Neural progenitor cell (in vitro differentiated cells): ENCODE measurements around the gene PPP1R16B.

Source experiments
- CTCF ChIP-seq: fragments of 200-600 bp; sonication (generic); IDR thresholded peaks from 2 replicates; pipeline ENCODE4 v1.5.1; 2017; ENCODE audit warnings: antibody characterized with exemption, mild to moderate bottlenecking
- EZH2 ChIP-seq: fragments of 200-600 bp; sonication (generic); IDR thresholded peaks from 2 replicates; pipeline ENCODE4 v1.6.1; 2017; ENCODE audit warnings: antibody characterized with exemption, mild to moderate bottlenecking, moderate library complexity
- EZH2phosphoT487 ChIP-seq: fragments of 200-600 bp; sonication (generic); IDR thresholded peaks from 2 replicates; pipeline ENCODE4 v1.6.1; 2017; ENCODE audit warnings: antibody characterized with exemption

DNA sequence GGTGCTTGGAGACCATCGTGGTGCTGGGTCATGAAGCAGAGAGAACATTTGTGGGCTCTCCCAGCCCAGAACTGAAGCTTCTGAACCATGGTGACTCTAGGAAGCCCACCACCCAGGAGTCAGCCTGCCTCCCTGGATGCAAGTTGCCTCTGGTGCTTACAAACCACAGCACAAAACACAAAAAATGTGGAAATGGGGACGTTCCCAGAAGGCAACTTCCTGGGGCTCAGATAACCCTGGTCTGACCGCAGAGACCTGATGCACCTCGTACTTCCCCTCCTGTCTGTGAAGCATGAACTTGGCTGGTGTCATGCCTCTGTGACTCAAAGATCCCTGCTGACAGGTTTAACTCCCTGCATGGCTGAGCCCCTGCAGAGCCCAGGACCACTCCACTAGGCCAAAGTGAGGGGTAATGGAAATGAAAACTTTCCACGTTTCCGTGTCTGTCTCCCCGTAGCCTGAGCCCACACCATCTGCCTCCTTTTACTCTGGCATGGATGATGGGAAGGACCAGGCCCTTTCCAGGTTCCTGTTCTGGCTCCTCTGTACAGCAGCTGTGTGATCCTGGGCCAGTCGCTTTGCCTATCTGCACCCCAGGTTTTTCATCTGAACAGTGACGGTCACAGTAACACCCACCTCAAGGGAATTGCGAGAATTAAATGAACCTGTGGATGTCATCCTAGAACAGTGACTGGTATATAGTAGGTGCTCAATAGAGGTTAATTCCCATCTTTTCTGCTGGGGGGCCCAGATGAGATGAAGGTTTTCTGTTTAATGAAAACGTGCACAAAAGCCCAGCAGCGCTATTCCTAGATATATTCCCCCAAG lies 57.7 kb downstream of the PPP1R16B start:
- TF ChIP-seq CTCF (no peak), EZH2phosphoT487 (no peak), EZH2 (no peak)
